SK-N-MC (cell line): ENCODE measurements around the gene SPTBN4.

ENCODE experiments used
- EZH2 ChIP-seq: fragments of 200-600 bp; sonication (generic); IDR thresholded peaks from one replicate; pipeline ENCODE4 v1.6.1; 2017; ENCODE audit warnings: antibody characterized with exemption
- POLR2AphosphoS5 ChIP-seq: IDR thresholded peaks from 2 replicates; pipeline ENCODE4 v1.6.1; 2012; ENCODE audit warnings: mild to moderate bottlenecking, low read depth, low read length, borderline replicate concordance

- no peak for TF ChIP-seq POLR2AphosphoS5
- TF ChIP-seq EZH2: no peak
These were observed 117.2 kb downstream of the SPTBN4 start for GRCh38 chr19:40584007-40584406.
